SK-N-SH treated with all-trans-retinoic acid at 6 μM for 48 hours (cell line): ENCODE measurements around the gene TRPM5.

ENCODE experiments used
- PATZ1 ChIP-seq: fragments of 250-450 bp; sonication (Bioruptor Pico); IDR thresholded peaks from 2 replicates; pipeline ENCODE4 v1.8.0; 2020; ENCODE audit warnings: mild to moderate bottlenecking, moderate library complexity, borderline replicate concordance
- RARB ChIP-seq: fragments of 250-450 bp; sonication (Bioruptor Pico); IDR thresholded peaks from 2 replicates; pipeline ENCODE4 v1.8.0; 2021; ENCODE audit warnings: mild to moderate bottlenecking, moderate library complexity
- ZC3H10 ChIP-seq: fragments of 250-450 bp; sonication (Bioruptor Pico); IDR thresholded peaks from 2 replicates; pipeline ENCODE4 v1.5.1; 2021; ENCODE audit warnings: mild to moderate bottlenecking, moderate library complexity
- ZNF565 ChIP-seq: fragments of 450-650 bp; formaldehyde crosslinking; conservative IDR thresholded peaks from 2 replicates; pipeline ENCODE4 v1.5.0; 2020; ENCODE audit warnings: low read depth, mild to moderate bottlenecking, moderate library complexity

GRCh38 chr11:2395856-2396255 is 48.5 kb downstream of the TRPM5 start:
- TF ChIP-seq ZNF565 (no peak), RARB (no peak), ZC3H10 (CRISPR knock-in tag) (no peak), PATZ1 (CRISPR knock-in tag) (no peak)
